IMR-90 (cell line): ENCODE data around the gene ZNF597. TPM values are rescaled to one million over a fixed set of nuclear protein-coding genes. Genes with fewer than 3 reads are reported as not detected.

ENCODE experiments used
- ATAC-seq: fragments of 200-7000 bp; cut with Tn5 transposase; 2 replicates; pipeline ENCODE4 v1.9.1; 2020; ENCODE audit warnings: low read depth, mild to moderate bottlenecking, moderate library complexity
- BruUV-seq: library from RNA; stranded (reverse); fragments of 400-500 nt; replicated peaks from 2 replicates; lab custom pipeline; 2021; lab: Mats Ljungman, UMichigan
- CTCF ChIA-PET: fragments of 300-600 bp; formaldehyde crosslinking; extraction: SDS; loops from one replicate; lab custom pipeline; 2021; ENCODE audit warnings: antibody characterized with exemption; lab: Yijun Ruan, JAX
- POLR2A ChIA-PET: fragments of 300-600 bp; sonication (Branson Sonifier 250); formaldehyde crosslinking; loops from one replicate; lab custom pipeline; 2022; ENCODE audit warnings: antibody characterized with exemption; ENCODE audit not compliant: unreplicated experiment; lab: Charles Lee
- DNase-seq: peaks from one replicate; pipeline ENCODE4 v3.0.0; 2013
- H2AFZ ChIP-seq: replicated peaks from 2 replicates; pipeline ENCODE3; 2013; ENCODE audit warnings: low read length, mild to moderate bottlenecking; ENCODE audit not compliant: poor library complexity
- H2AK5ac ChIP-seq: 2 replicates; pipeline ENCODE4 v1.6.1; 2013; ENCODE audit warnings: low read depth, low read length, inconsistent platforms
- H2AK9ac ChIP-seq: replicated peaks from 2 replicates; pipeline ENCODE3; 2013; ENCODE audit warnings: mild to moderate bottlenecking, low read depth, low read length, moderate library complexity; ENCODE audit not compliant: poor library complexity
- H2BK120ac ChIP-seq: 2 replicates; pipeline ENCODE4 v1.6.1; 2013; ENCODE audit warnings: low read depth, low read length, inconsistent platforms
- H2BK15ac ChIP-seq: 3 replicates; pipeline ENCODE4 v1.6.1; 2013; ENCODE audit warnings: low read depth, low read length, inconsistent platforms
- H2BK20ac ChIP-seq: 2 replicates; pipeline ENCODE4 v1.6.1; 2013; ENCODE audit warnings: low read depth, mild to moderate bottlenecking, inconsistent platforms, low read length, moderate library complexity
- H2BK5ac ChIP-seq: 2 replicates; pipeline ENCODE4 v1.6.1; 2013; ENCODE audit warnings: mild to moderate bottlenecking, low read depth, low read length, inconsistent platforms; ENCODE audit not compliant: poor library complexity, severe bottlenecking
- H3K14ac ChIP-seq: replicated peaks from 2 replicates; pipeline ENCODE4 v1.6.1; 2013; ENCODE audit warnings: low read depth, low read length, inconsistent platforms
- H3K18ac ChIP-seq: 2 replicates; pipeline ENCODE4 v1.6.1; 2013; ENCODE audit warnings: low read depth, low read length, control low read depth
- H3K23ac ChIP-seq: 2 replicates; pipeline ENCODE4 v1.6.1; 2013; ENCODE audit warnings: low read depth, low read length, inconsistent platforms
- H3K27ac ChIP-seq: 2 replicates; pipeline ENCODE4 v1.5.1; 2013; ENCODE audit warnings: mild to moderate bottlenecking, control low read depth, low read length; ENCODE audit not compliant: insufficient read depth
- H3K27me3 ChIP-seq: 2 replicates; pipeline ENCODE4 v1.6.1; 2013; ENCODE audit warnings: low read length; ENCODE audit not compliant: control insufficient read depth, insufficient read depth
- H3K36me3 ChIP-seq: 2 replicates; pipeline ENCODE4 v1.6.1; 2013; ENCODE audit warnings: low read length, mixed read lengths; ENCODE audit not compliant: control insufficient read depth, insufficient read depth
- H3K4ac ChIP-seq: 2 replicates; pipeline ENCODE4 v1.6.1; 2013; ENCODE audit warnings: low read depth, low read length, inconsistent platforms
- H3K4me1 ChIP-seq: 2 replicates; pipeline ENCODE4 v1.6.1; 2013; ENCODE audit warnings: low read length, mixed read lengths; ENCODE audit not compliant: control insufficient read depth, insufficient read depth
- H3K4me2 ChIP-seq: 2 replicates; pipeline ENCODE4 v1.6.1; 2013; ENCODE audit warnings: low read depth, mild to moderate bottlenecking, control low read depth, low read length, moderate library complexity
- H3K4me3 ChIP-seq: 2 replicates; pipeline ENCODE4 v1.5.1; 2013; ENCODE audit warnings: low read depth, mild to moderate bottlenecking, control low read depth, low read length, moderate library complexity; ENCODE audit not compliant: insufficient read depth
- H3K56ac ChIP-seq: 2 replicates; pipeline ENCODE4 v1.6.1; 2013; ENCODE audit warnings: low read length, inconsistent platforms; ENCODE audit not compliant: insufficient read depth; ENCODE audit errors: extremely low read depth
- H3K79me1 ChIP-seq, 2 experiments: 2 replicates each; pipeline ENCODE4 v1.6.1; 2013; ENCODE audit warnings: low read length in 2 of 2, inconsistent platforms in 1 of 2, low read depth in 1 of 2
- H3K9ac ChIP-seq: 2 replicates; pipeline ENCODE4 v1.6.1; 2013; ENCODE audit warnings: low read depth, low read length, control low read depth
- H3K9me1 ChIP-seq: 2 replicates; pipeline ENCODE4 v1.6.1; 2013; ENCODE audit warnings: low read length, inconsistent platforms; ENCODE audit not compliant: insufficient read depth
- H3K9me3 ChIP-seq: 2 replicates; pipeline ENCODE4 v1.6.1; 2013; ENCODE audit warnings: low read length; ENCODE audit not compliant: control insufficient read depth, insufficient read depth
- H4K20me1 ChIP-seq: 2 replicates; pipeline ENCODE4 v1.6.1; 2013; ENCODE audit warnings: low read length, inconsistent platforms; ENCODE audit not compliant: insufficient read depth
- H4K5ac ChIP-seq: 2 replicates; pipeline ENCODE4 v1.6.1; 2013; ENCODE audit warnings: mild to moderate bottlenecking, low read depth, low read length, control low read depth
- H4K8ac ChIP-seq, 2 experiments: 2 replicates each; pipeline ENCODE4 v1.6.1; 2013; ENCODE audit warnings: low read depth in 2 of 2, low read length in 2 of 2, control low read depth in 1 of 2, inconsistent platforms in 1 of 2
- H4K91ac ChIP-seq: 2 replicates; pipeline ENCODE4 v1.6.1; 2013; ENCODE audit warnings: low read depth, low read length, inconsistent platforms; ENCODE audit not compliant: insufficient read depth
- BHLHE40 ChIP-seq: fragments of 150-350 bp; IDR thresholded peaks from 2 replicates; pipeline ENCODE4 v1.6.1; 2016; ENCODE audit warnings: mild to moderate bottlenecking, low read depth, low read length
- CEBPB ChIP-seq: IDR thresholded peaks from 2 replicates; pipeline ENCODE4 v1.6.1; 2012; ENCODE audit warnings: low read depth, low read length, improper control_type of control experiment
- CHD1 ChIP-seq: IDR thresholded peaks from 2 replicates; pipeline ENCODE4 v1.6.1; 2012; ENCODE audit warnings: low read depth, low read length, improper control_type of control experiment
- CTCF ChIP-seq: conservative IDR thresholded peaks from 2 replicates; pipeline ENCODE4 v1.5.1; 2012; ENCODE audit warnings: mild to moderate bottlenecking, low read depth, low read length, improper control_type of control experiment
- ELK1 ChIP-seq: fragments of 150-350 bp; IDR thresholded peaks from 2 replicates; pipeline ENCODE4 v1.6.1; 2016; ENCODE audit warnings: low read depth, mild to moderate bottlenecking, low read length, moderate library complexity, borderline replicate concordance
- FOS ChIP-seq: fragments of 150-350 bp; IDR thresholded peaks from 2 replicates; pipeline ENCODE4 v1.6.1; 2016; ENCODE audit warnings: low read depth, low read length
- MAFK ChIP-seq: IDR thresholded peaks from 2 replicates; pipeline ENCODE4 v1.6.1; 2012; ENCODE audit warnings: low read depth, low read length, improper control_type of control experiment
- MAZ ChIP-seq: IDR thresholded peaks from 2 replicates; pipeline ENCODE4 v1.6.1; 2012; ENCODE audit warnings: low read depth, mild to moderate bottlenecking, low read length, improper control_type of control experiment, moderate library complexity, borderline replicate concordance
- MXI1 ChIP-seq: IDR thresholded peaks from 2 replicates; pipeline ENCODE4 v1.6.1; 2012; ENCODE audit warnings: low read depth, mild to moderate bottlenecking, low read length, moderate library complexity, borderline replicate concordance
- NFE2L2 ChIP-seq: fragments of 150-350 bp; IDR thresholded peaks from 2 replicates; pipeline ENCODE4 v1.6.1; 2016; ENCODE audit warnings: low read depth, mild to moderate bottlenecking, low read length
- POLR2A ChIP-seq: IDR thresholded peaks from 2 replicates; pipeline ENCODE4 v1.6.1; 2012; ENCODE audit warnings: mild to moderate bottlenecking, low read depth, low read length
- RAD21 ChIP-seq: IDR thresholded peaks from 2 replicates; pipeline ENCODE4 v1.6.1; 2012; ENCODE audit warnings: low read length, improper control_type of control experiment
- RCOR1 ChIP-seq: IDR thresholded peaks from 2 replicates; pipeline ENCODE4 v1.6.1; 2012; ENCODE audit warnings: mild to moderate bottlenecking, low read length, improper control_type of control experiment; ENCODE audit not compliant: insufficient replicate concordance
- RFX5 ChIP-seq: IDR thresholded peaks from 2 replicates; pipeline ENCODE4 v1.8.0; 2012; ENCODE audit warnings: low read depth, mild to moderate bottlenecking, low read length, moderate library complexity
- SMC3 ChIP-seq: fragments of 150-350 bp; IDR thresholded peaks from 2 replicates; pipeline ENCODE4 v1.6.1; 2016; ENCODE audit warnings: low read depth, mild to moderate bottlenecking, antibody characterized with exemption, low read length, moderate library complexity
- USF2 ChIP-seq: fragments of 150-350 bp; IDR thresholded peaks from 2 replicates; pipeline ENCODE4 v1.6.1; 2017; ENCODE audit warnings: mild to moderate bottlenecking, antibody characterized with exemption, low read length, low read depth
- dilution Hi-C: fragments of 300-500 bp; cut with HindIII; formaldehyde crosslinking; loops from one replicate; pipeline ENCODE4 v1.14.3; 2018; ENCODE audit warnings: low sequenced_read_pairs; ENCODE audit not compliant: unreplicated experiment
- in situ Hi-C: fragments of 300-500 bp; cut with MboI; formaldehyde crosslinking; loops from 3 replicates; pipeline ENCODE4 v1.14.3; 2019; ENCODE audit warnings: low sequenced_read_pairs, inconsistent platforms, mixed read lengths
- intact Hi-C: fragments of 100-400 bp; cut with micrococcal nuclease; formaldehyde crosslinking; loops from 2 replicates; pipeline ENCODE4 v1.10.0; 2022
- polyA plus RNA-seq, 3 experiments: library from polyadenylated mRNA; depleted of rRNA; stranded (reverse); fragments of >200 nt; gene quantifications; 2 replicates each; pipeline ENCODE4 v1.2.3, GENCODE V29; 2012; ENCODE audit warnings: low replicate concordance in 1 of 3
- total RNA-seq: library from RNA; depleted of rRNA; stranded (reverse); fragments of >200 nt; gene quantifications from 2 replicates; pipeline ENCODE4 v1.2.3, GENCODE V29; 2012

The ZNF597 gene
- total and polyA plus RNA-seq, 2 of the 4 experiments (the other 2 are of a cell fraction) = 0.91 to 3.0 TPM

- CTCF ChIA-PET = no interaction called here
- intact Hi-C loops = no loop called here
- peaks cover 8% of the 10 kb centered on the region for H3K36me3 ChIP-seq
- BruUV-seq = no TSS peak
- no peak overlapping the region for H2BK15ac ChIP-seq
- H2BK20ac ChIP-seq = no peak overlapping the region
- no peak overlapping the region for H4K91ac ChIP-seq
- no peak overlapping the region for H2BK5ac ChIP-seq
- ATAC-seq (no peak), DNase-seq (no peak)
- no peak overlapping the region for H2AK5ac ChIP-seq
- no peak overlapping the region for H3K14ac ChIP-seq
- H3K18ac ChIP-seq = no peak overlapping the region
- H2AFZ ChIP-seq = no peak overlapping the region
- no peak overlapping the region for H3K56ac ChIP-seq
- POLR2A ChIA-PET = no interaction called here
- no peak overlapping the region for H3K27ac ChIP-seq
- in situ Hi-C loops = no loop called here
- H3K9me3 ChIP-seq = peaks cover 7% of the 10 kb centered on the region
- no peak overlapping the region for H4K8ac ChIP-seq
- no peak overlapping the region for H3K23ac ChIP-seq
- no peak overlapping the region for H3K4me2 ChIP-seq
- TF ChIP-seq POLR2A (no peak), MXI1 (no peak), NFE2L2 (no peak), MAFK (no peak), MAZ (no peak), FOS (no peak), CTCF (no peak), RCOR1 (no peak), ELK1 (no peak), CEBPB (no peak), USF2 (no peak), CHD1 (no peak), RFX5 (no peak), SMC3 (no peak), BHLHE40 (no peak), RAD21 (no peak)
- H3K9me1 ChIP-seq = no peaks in the 10 kb centered on the region
- 0 out of 2 replicates have a peak, but pooled peaks cover 2% of the 10 kb centered on the region for H3K27me3 ChIP-seq
- dilution Hi-C loops = no loop called here
- H4K20me1 ChIP-seq = no peaks in the 10 kb centered on the region
- H2BK120ac ChIP-seq = no peak overlapping the region
- H3K4ac ChIP-seq = no peak overlapping the region
- H3K9ac ChIP-seq = no peak overlapping the region
- H2AK9ac ChIP-seq = no peak overlapping the region
- no peak overlapping the region for H3K4me3 ChIP-seq
- H3K4me1 ChIP-seq = no peaks in the 10 kb centered on the region
- peaks cover 0 to 7% of the 10 kb centered on the region in 2 experiments; a peak in 2 of 4 replicates for H3K79me1 ChIP-seq
- no peak overlapping the region for H4K5ac ChIP-seq
Measured at GRCh38 chr16:3434373-3434772, 8.9 kb downstream of the ZNF597 start.
